Cerebellar cortex (tissue), 1 donor: ENCODE data around the gene SERBP1.
"Not testable (repeated sequence)": the region's sequence is repeated elsewhere in the genome, so short reads cannot be mapped to it uniquely, and the experiment has no call there.

Source experiments
- DNase-seq: peaks from one replicate; pipeline ENCODE4 v3.0.0-alpha.2; 2015; ENCODE audit warnings: low spot score

The SERBP1 gene

DNA sequence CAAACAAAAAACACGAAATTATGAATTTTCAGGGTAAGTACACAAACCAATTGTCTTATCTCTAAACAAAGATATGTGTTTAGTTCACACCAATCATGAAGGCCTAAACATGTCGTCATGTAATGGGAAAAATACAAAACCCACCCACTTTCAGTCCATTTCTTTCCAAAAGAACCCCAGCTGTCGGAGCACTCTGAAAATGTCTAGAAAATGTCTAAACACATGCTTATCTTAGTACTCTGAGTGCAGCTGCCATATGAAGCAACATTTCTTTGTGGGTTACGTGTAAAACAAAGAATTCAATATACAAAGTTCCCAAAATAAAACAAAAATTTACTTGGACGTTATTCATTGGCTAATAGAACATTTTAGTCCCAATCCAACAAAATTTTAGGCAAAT is 22.7 kb downstream of the SERBP1 start:
- no peak for DNase-seq

DNA sequence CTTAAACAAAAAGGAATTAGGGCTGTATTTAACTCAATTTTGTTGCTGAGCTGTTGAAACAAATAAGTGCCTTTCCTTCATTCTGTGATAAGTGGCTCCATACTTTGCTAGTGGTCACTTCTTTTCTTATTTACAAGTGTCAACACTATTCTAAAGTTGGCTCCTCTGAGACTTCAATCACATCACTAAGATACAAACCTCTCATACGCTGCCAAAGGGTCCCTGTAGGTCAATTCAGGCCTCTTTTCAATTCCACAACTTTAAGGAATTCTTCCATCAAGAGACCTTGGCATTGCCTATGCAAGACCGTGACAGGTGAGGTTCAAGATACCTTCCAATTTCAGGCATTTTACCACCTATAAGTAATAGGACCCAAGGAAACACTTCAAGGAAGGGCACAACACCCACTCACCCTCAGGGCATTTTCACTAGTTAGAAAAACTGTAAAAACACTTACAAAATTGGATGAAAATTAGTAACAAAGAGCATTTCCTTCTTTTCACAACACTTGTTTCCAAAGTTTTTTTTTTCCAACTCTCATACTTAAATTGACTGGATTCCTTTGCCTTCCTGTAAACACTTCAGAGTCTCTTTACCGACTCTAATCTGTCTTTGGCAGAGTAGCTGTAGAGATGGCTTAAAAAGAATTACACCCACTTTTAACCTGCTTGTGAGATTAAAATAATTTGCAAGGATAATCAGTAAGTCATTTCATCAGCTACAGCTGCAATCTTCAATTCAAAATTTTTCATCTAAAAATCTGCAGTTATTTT is 24.5 kb downstream of the SERBP1 start:
- peak; percentile 75 for DNase-seq

DNA sequence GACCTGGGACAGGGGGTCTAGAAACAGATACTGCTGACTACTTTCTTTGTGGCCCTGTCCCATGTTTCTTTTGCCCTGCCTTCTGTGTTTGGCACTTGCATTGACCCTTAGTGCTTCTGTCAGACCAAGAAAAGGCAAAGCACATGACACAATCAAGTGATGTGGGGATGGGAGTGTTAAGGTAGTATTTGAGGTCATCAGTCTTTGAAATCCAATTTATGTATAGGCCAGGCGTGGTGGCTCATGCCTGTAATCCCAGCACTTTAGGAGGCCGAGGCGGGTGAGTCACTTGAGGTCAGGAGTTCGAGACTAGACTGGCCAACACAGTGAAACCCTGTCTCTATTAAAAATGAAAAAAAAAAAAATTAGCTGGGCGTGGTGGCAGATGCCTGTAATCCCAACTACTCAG is 26.0 kb downstream of the SERBP1 start:
- peak; percentile 75 for DNase-seq

DNA sequence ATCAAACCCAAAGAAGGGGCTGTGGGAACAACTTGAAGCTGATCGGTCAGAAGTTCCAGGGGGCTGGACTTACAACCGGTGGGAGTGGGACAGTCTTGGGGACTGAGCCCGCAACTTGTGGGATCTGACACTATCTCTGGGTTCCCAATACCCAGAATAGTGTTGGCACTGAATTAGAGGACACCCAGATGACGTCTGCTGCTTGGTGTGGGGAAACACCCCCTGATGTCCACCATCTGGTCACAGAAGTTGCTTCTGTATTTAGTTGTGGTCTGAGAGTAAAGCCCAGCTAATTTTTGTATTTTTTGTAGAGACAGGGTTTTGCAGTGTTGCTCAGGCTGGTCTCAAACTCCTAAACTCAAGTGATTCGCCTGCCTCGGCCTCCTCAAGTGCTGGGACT is 28.8 kb downstream of the SERBP1 start:
- no peak for DNase-seq

DNA sequence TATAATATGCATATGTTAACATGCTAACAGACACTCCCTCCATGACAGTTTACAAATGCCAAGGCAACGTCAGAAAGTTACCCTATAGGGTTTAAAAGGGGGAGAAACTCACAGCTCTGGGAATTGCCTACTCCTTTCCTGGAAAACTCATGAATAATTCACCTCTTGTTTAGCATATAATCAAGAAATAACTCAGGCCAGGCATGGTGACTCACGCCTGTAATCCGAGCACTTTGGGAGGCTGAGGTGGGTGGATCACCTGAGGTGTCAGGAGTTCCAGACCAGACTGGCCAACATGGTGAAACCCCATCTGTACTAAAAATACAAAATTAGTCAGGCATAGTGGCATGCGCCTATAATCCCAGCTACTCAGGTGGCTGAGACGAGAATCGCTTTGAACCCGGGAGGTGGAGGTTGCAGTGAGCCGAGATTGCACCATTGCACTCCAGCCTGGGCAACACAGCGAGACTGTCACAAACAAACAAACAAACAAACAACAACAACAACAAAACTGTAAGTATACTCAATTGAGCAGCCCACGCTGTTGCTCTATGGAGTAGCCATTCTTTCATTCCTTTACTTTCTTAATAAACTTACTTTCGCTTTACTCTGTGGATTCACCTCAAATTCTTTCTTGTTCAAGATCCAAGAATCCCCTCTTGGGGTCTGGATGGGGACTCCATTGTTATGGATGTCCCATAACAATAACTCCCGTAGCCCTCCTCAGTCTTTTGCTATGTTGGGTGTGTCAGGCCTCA is 30.0 kb downstream of the SERBP1 start:
- not testable (repeated sequence) for DNase-seq

DNA sequence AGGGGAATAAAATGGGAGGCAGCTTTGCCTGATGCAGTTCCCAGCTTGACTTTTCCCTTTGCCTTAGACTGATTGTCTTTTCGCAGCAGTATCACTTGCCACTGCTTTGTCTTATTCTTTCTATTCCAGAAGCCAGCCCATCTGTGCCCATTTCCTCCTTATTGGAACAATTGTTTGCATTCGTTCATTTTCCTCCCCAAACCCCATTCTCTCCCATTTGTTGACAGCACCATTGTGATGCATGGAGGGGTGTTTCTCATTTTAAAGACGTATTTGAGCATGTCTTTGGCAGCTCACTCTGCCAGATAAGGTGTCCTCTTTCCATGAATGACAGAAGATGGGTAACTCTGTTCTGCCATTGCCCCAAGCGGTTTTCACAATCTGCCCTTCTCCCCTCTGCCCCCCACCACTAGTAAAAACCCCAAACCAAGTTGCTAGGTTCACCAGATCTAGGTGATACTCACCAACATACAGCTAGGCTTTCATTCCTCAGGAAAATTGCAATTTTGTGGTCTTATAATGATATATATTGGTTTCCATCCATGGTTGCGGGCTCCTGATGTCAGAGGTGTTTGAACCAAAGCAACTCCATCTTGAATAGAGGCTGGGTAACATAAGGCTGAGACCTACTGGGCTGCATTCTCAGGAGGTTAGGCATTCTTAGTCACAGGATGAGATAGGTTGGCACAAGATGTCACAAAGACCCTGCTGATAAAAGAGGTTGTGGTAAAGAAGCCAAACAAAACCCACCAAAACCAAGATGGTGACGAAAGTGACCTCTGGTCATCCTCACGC is 30.8 kb downstream of the SERBP1 start:
- no peak for DNase-seq

DNA sequence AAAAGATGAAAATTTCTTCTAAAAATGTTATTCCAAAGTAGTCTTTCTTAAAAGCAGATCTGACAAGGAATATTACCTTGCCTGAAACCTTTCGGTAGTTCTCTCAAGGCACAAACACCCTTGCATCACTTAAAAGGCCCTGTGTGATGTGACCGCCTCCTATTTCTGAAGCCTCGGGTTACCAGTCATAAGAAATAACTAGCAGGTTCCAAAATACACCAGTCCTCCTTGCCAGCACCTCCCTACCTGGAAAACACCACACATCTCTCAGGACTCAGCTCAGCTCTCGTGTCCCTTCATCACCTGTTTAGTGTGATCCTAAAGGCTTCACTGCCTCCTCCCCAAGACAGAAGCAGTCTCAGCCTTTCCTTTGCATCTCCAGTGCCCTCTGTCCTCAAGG is 35.7 kb downstream of the SERBP1 start:
- no peak for DNase-seq

DNA sequence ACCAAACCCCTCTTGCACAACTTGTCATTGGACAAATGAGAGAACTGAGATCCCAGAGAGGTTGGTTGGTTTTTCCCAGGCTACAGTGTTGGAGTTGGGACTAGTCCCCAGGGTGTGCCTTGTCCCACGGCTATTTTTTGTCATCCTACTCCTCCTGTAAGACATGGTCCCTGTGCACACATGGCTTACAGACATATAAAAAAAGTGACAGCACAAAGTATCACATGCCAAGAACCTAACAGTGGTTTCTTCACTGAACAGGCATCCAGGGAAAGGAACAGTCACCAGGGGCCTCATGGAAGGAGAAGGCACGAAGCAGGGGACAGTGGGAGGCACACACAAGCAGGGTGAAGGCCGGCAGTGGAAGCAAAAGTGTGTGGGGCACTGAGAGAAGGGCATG is 36.5 kb downstream of the SERBP1 start:
- no peak for DNase-seq

DNA sequence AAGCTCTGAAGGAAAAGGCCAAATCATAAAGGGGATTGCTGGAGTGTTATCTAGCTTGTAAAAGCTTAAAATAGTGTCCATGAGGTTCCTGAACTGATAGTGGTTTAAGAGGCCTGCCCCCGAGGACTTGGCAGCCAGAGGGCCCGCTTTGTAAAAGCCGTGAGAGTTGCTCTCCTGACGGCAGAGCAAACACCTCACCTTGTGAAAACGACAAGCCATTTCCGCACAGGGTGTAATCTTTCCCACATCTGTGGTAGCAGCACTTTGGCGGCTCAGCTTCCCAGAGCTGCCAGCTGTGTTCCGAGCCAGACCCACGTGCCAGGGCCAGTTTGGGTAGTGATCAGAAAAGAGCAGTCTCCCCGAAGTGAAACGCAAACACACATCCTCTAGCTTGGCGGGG is 37.0 kb downstream of the SERBP1 start:
- DNase-seq, result no peak

DNA sequence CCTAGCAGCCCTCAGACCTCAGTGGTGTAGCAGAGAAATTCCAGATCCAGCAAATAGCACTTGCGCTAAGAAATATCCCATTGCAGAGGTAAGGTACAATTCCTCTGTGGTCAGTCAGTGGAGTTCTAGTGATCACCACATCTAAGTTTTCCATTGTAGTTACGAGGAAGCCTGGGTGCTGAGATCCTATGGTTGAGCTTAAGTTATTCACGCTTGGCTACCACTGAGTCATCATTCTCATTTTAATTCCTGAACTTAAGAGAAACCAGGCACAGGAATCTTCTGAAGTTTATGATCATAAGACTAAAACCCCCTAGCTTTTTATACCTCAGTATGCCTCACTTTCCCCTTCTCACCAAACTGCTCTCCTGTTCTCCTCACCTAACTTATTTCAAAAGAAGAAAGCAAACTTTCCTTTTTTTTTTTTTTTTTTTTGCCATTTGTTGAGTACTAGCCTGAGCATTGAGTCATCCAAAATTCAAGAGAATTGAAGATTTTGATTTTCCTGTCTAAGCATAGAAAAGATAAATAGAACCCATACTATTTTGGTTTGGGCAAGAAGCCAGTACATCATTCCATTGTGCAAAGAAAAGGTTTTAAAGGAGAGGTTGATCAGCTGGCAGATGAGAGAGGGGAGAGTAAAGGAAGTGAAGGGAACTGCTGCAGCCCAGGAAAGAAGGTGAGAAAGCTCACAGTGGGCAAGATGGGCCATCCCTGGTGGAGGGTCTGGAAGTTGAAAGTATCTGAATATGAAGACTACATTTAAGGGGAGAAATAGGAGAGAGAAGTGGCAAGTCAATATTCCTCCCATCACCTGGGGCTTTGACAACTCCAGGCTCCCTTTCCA is 39.9 kb downstream of the SERBP1 start:
- no peak for DNase-seq

DNA sequence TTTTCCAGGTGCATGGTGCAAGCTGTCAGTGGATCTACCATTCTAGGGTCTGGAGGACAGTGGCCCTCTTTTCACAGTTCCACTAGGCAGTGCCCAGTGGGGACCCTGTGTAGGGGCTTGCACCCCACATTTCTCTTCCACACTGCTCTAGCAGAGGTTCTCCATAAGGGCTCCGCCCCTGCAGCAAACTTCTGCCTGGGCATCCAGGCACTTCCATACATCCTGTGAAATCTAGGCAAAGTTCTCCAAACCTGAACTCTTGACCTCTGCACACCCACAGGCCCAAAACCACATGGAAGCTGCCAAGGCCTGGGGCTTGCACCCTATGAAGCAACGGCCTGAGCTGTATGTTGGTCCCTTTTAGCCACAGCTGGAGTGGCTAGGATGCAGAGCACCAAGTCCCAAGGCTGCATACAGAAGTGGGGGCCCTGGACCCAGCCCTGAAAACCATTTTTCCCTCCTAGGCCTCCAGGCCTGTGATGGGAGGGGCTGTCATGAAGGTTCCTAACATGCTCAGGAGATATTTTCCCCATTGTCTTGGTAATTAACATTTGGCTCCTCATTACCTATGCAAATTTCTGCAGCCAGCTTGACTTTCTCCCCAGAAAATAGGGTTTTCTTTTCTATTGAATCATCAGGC is 46.1 kb downstream of the SERBP1 start:
- DNase-seq, result no peak

DNA sequence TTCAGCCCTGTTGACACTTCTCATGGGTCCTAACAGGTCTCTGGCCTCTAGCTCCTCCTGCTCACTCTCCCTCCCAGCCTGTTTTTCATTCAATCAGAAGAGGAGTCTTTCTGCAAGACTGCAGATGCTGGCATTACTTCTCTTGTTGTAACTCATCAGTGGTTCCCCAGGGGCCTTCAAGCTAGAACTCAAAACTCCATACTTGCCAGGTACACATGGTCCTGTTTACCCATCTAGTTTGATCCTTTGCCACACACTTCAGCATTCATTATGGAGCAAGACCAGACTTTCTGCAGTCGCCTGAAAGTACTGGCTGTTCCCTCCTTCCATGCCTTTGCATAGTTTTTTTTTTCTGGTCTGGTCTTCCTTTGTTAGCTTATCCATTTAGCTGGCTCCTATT is 47.9 kb downstream of the SERBP1 start:
- no peak for DNase-seq

DNA sequence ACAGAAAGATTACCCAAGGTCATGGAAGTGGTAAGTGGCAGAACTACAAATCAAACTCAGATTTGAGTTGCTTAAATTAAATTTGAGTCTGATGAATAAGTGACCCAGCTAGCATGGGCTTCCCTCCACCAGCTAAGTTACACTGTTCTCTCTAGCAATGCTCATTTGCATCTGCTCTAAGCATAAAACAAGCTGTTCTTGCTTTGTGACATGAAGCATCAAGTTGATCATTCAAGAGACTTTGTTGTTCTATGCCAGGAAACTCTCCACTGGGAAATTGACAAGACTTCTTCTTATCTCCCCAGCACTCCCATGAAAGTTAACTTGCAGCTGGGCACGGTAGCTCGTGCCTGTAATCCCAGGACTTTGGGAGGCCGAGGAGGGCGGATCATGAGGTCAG is 49.0 kb downstream of the SERBP1 start:
- no peak for DNase-seq

DNA sequence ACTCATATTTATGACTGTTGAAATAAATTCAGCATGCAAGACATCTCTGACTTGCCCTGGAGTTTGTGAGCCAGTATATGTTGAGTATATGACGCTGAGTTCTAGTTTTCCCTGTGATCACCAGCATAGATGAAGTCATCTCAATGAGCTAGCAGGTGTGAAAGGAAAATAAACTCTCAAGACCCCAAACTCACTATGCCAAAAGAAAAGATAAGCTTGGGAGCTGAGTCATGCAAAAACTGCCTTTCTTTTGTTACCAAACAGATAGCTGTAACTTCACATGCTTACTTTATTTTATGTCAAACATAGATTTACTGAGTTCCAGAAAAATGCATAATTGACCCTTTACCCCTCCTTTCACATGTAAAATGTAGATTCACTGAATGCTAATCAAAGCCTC is 52.9 kb downstream of the SERBP1 start:
- DNase-seq, result no peak

DNA sequence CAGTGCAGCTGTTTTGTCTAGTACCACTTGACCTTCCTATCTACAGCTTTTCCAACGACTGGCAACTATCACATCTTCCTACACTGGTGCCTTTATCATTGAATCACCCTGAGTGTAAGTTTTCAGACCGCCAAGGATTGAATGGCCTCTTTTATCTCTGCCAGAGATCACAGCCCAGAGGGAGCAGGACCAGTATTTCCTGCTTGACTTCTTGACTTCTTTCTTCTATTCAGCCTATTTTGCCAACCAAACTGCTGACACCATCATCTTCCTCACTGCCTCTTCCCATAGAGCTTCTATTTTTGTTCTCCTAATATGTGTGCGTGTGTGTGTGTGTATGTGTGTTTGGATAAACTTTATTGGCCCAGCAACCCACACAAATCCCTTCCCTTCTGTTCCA is 53.8 kb downstream of the SERBP1 start:
- no peak for DNase-seq

DNA sequence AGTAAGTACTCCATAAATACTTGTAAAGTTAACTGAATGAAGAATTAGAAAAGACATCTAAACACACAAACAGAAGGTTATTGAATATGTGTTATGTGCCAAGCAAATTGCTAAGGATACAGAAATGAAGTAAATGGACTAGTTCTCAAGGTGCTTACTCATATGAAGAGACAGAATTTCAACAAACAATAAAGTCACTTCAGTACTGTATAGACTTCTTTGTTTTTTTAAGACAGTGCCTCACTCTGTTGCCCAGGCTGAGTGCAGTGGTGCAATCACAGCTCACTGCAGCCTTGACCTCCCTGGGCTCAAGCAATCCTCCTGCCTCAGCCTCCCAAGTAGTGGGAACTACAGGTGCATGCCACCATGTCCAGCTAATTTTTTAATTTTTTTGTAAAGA is 57.3 kb downstream of the SERBP1 start:
- DNase-seq, result no peak

DNA sequence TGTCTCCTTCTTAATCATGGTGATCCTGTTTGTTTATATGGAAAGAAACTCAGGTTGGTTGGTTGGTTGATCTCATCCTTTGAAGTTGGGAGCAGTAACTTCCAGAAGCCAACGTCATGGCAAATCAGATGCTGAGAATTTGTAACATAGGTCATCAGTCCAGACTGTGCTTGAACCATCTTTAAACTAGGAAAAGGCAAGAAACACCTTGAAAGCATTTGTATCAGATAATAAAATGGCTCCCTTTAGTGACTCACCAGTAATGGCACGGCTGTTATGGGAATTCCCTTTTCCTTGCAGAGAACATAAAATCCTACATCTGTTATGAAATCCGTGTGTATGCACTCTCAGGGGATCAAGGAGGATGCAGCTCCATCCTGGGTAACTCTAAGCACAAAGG is 58.1 kb downstream of the SERBP1 start:
- DNase-seq, result no peak

DNA sequence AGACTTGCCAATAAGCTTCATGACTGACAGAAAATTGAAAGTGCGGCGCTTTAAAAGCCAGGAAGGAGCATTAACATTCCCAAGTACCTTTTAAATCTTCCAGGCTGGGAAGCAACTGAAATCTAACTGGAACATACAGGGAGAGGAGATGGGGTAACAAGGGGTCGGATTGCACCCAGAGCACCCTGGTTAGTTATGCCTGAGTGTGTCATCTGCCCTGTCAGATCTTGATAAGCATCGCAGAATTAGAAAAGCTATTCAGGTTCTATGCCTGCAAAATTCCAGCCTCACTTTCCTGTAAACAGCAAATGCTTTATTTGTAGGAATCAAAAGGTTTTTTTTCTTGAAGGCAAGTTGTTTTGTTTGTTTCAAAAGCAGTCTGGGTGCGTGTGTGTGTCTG is 58.5 kb downstream of the SERBP1 start:
- no peak for DNase-seq

DNA sequence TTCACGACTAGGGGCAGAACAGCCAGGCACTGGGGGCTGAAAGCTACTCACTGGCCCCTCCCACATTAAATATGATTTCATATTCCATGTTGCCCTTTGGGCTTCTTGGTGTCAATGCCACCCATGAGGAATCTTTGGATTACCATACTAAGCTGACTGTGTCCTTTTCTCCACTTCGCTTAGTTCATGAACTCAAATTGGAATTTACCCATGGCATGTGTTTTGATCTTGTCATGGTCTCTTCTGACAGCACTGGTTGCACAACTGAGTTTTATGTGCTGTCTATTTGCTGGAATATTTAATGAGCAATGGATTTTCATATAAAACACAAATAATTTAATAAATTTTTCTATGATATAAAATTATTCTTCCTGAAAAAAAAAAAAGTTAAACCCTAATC is 59.2 kb downstream of the SERBP1 start:
- no peak for DNase-seq

DNA sequence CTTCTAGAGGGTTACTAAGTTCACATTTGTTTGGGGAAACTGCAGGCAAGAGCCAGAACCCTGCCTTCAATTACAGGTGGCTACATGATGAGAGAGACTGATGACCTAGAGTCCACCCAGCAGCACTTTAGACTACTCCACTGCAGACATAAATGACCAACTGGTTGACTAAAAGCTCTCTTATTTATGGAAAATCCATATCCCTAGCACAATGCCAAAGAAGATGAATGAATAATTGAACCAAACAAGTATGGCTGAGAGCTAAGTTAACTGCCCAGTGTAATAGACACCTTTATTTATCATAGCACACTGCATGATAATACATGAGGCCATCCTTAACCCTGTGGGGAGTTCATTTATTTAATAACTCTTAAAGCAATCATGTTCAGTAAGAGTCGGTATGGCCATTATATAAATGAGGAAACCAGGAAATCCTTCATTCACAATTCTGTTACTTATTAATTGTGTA is 62.1 kb downstream of the SERBP1 start:
- no peak for DNase-seq

DNA sequence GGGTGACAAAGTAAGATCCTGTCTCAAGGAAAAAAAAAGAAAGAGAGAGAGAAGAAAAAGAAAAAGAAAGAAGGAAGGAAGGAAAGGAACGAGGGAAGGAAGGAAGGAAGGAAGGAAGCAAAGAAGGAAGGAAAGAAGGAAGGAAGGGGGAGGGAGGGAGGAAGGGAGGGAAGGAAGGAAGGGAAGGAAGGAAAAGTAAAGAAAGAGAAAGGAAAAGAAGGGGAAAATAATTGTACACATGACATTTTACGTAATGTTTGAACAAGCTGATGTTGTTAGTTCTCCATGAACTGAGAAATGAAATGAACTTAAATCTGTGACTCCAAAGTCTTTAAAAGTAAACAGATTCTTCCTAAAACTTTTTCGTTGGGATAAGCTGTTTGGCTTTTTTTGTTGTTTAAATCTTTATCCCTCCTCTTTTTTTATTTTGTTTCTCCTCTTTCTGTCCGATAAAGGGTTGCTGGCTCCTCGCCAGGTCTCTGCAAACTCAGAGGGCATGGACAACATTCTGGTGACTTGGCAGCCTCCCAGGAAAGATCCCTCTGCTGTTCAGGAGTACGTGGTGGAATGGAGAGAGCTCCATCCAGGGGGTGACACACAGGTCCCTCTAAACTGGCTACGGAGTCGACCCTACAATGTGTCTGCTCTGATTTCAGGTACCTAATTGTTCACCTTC is 62.7 kb downstream of the SERBP1 start:
- DNase-seq, result peak; percentile 10
